Kidney (tissue), 14 donors: ENCODE results near the gene LASP1. TPM values are rescaled to one million over a fixed set of nuclear protein-coding genes. Genes with fewer than 3 reads are reported as not detected.
"Not testable (repeated sequence)": the region's sequence is repeated elsewhere in the genome, so short reads cannot be mapped to it uniquely, and the experiment has no call there.

Experiments used
- DNase-seq, 5 donors: peaks; one replicate each; pipeline ENCODE4 v3.0.0-alpha.2; 2013 to 2020
- FAIRE-seq: peaks from 2 replicates; lab custom pipeline; 2012; peaks lifted over from hg19 to GRCh38; lab: Jason Lieb, UNC
- H3K27ac ChIP-seq, 2 donors: one replicate each; pipeline ENCODE4 v1.7.0; 2013; ENCODE audit warnings: low read depth in 2 of 2, low read length in 2 of 2, inconsistent platforms in 1 of 2
- H3K27me3 ChIP-seq: one replicate; pipeline ENCODE4 v1.7.1; 2013; ENCODE audit warnings: low read length, inconsistent platforms; ENCODE audit not compliant: control insufficient read depth, insufficient read depth
- H3K36me3 ChIP-seq, 3 donors: one replicate each; pipeline versions ENCODE4 v1.7.0 to v1.7.1; 2013; ENCODE audit warnings: low read length in 3 of 3, control low read depth in 1 of 3, inconsistent platforms in 1 of 3; ENCODE audit not compliant: insufficient read depth in 3 of 3, control insufficient read depth in 2 of 3
- H3K4me1 ChIP-seq, 3 donors: one replicate each; pipeline versions ENCODE4 v1.7.0 to v1.7.1; 2013; ENCODE audit warnings: low read length in 3 of 3, inconsistent platforms in 1 of 3, low read depth in 1 of 3; ENCODE audit not compliant: control insufficient read depth in 2 of 3, insufficient read depth in 2 of 3
- H3K4me3 ChIP-seq, 3 donors: one replicate each; pipeline versions ENCODE4 v1.7.0 to v1.8.1; 2013; ENCODE audit warnings: low read length in 3 of 3, control low read depth in 1 of 3, inconsistent platforms in 1 of 3
- H3K9ac ChIP-seq, 3 donors: one replicate each; pipeline versions ENCODE4 v1.7.0 to v1.7.1; 2013; ENCODE audit warnings: low read length in 3 of 3, control low read depth in 1 of 3, inconsistent platforms in 1 of 3
- H3K9me3 ChIP-seq, 3 donors: one replicate each; pipeline versions ENCODE4 v1.7.0 to v1.7.1; 2013; ENCODE audit warnings: low read length in 3 of 3, control low read depth in 1 of 3, inconsistent platforms in 1 of 3; ENCODE audit not compliant: control insufficient read depth in 2 of 3, insufficient read depth in 1 of 3
- intact Hi-C: fragments of 100-400 bp; cut with DNase I; formaldehyde crosslinking; loops from one replicate; pipeline ENCODE4 v1.11.1; 2022
- polyA plus RNA-seq: library from polyadenylated mRNA; stranded (reverse); fragments of 350-450 nt; fragmentation: Illumina TruSeq; extraction: RNeasy Lipid Tissue Mini Kit (QIAGEN cat#74804); gene quantifications from one replicate; pipeline ENCODE4 v1.2.3, GENCODE V29; 2014; ENCODE audit warnings: low read depth, low replicate concordance; ENCODE audit not compliant: insufficient read depth
- total RNA-seq: library from RNA; stranded (reverse); fragmentation: NEBNext Ultra II Directional; extraction: Animal tissue kit (Norgen Biotek cat#: 25700); gene quantifications from one replicate; pipeline ENCODE4 v1.2.1, GENCODE V29; 2021
- TF ChIP-seq, protein P1 (sequence below): IDR thresholded peaks from 3 replicates; pipeline ENCODE4 v1.5.1; 2012; ENCODE audit warnings: mild to moderate bottlenecking, moderate library complexity, borderline replicate concordance; ENCODE audit not compliant: insufficient read depth; ENCODE audit errors: extremely low read depth
- donor health status: control.
- donor health status: control.
- donor health status: control.
- donor health status: control.
- donor health status: control.
- donor health status: DM: yes; HTN: yes; CAD: no.
- donor health status: Normal renal cell carcinoma (clear cell type).

LASP1 gene
- total and polyA plus RNA-seq, 2 donors from 2014 or later: 62.5 to 138 TPM

DNA sequence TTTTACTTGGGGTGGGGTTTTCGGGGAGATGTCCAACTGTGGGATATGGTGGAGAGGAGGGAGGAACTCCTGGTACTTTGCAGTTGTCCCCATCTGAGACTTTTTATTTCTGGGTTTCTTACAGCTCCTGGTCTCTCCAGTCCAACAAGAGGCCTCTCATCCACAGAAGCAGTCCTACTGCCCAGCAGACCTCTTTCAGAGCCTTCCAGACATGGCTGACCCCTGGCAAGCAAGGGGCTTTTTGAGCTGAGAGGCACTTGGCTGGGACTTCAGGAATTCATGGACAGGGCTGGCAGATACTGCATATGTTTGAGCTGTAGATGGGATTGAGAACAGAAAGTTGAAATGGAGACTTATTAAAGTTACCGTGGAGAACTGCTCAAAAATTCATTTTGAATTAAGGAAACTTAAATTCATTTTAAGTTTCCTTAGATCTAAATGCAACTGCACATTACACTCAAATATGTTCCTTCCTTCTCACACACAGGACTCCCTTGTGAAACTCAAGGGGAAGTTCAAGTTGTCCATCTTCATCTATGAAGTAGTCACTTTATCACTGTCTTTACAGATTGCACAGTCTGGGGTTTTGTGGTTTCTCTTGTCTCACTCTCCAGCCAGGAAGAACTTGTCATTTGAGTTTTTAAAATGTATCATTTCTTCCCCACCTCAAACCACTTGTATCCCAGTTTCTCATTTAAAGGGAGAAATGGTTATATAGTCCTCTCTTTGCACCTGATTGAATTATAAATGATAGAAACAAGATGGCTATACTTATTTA lies 56.6 kb downstream of the LASP1 start:
- DNase-seq: no peak
- no peak for FAIRE-seq
- peaks cover 0 to 6% (median 3%) of the 10 kb centered on the region in 3 donors for H3K4me1 ChIP-seq
- no peak overlapping the region for H3K27ac ChIP-seq
- no peaks in the 10 kb centered on the region for H3K36me3 ChIP-seq
- no peak overlapping the region for H3K4me3 ChIP-seq
- TF ChIP-seq, protein P1, sequence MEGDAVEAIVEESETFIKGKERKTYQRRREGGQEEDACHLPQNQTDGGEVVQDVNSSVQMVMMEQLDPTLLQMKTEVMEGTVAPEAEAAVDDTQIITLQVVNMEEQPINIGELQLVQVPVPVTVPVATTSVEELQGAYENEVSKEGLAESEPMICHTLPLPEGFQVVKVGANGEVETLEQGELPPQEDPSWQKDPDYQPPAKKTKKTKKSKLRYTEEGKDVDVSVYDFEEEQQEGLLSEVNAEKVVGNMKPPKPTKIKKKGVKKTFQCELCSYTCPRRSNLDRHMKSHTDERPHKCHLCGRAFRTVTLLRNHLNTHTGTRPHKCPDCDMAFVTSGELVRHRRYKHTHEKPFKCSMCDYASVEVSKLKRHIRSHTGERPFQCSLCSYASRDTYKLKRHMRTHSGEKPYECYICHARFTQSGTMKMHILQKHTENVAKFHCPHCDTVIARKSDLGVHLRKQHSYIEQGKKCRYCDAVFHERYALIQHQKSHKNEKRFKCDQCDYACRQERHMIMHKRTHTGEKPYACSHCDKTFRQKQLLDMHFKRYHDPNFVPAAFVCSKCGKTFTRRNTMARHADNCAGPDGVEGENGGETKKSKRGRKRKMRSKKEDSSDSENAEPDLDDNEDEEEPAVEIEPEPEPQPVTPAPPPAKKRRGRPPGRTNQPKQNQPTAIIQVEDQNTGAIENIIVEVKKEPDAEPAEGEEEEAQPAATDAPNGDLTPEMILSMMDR: no peak
- H3K9ac ChIP-seq: no peak overlapping the region
- no peaks in the 10 kb centered on the region for H3K27me3 ChIP-seq
- intact Hi-C loops: no loop called here
- H3K9me3 ChIP-seq: no peaks in the 10 kb centered on the region

DNA sequence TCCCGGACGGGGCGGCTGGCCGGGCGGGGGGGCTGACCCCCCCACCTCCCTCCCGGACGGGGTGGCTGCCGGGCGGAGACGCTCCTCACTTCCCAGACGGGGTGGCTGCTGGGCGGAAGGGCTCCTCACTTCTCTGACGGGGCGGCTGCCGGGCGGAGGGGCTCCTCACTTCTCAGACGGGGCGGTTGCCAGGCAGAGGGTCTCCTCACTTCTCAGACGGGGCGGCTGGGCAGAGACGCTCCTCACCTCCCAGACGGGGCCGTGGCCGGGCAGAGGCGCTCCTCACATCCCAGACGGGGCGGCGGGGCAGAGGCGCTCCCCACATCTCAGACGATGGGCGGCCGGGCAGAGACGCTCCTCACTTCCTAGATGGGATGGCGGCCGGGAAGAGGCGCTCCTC lies 60.9 kb downstream of the LASP1 start:
- H3K27ac ChIP-seq, H3K4me3 ChIP-seq, H3K9me3 ChIP-seq, H3K4me1 ChIP-seq, H3K27me3 ChIP-seq, DNase-seq, H3K36me3 ChIP-seq, H3K9ac ChIP-seq, intact Hi-C loops, FAIRE-seq: not testable (repeated sequence)

GRCh38 chr17:38933962-38934361 lies 64.1 kb downstream of the LASP1 start:
- H3K27me3 ChIP-seq, H3K9ac ChIP-seq, DNase-seq, H3K4me3 ChIP-seq, H3K27ac ChIP-seq, H3K9me3 ChIP-seq, intact Hi-C loops, H3K4me1 ChIP-seq, FAIRE-seq, H3K36me3 ChIP-seq: not testable (repeated sequence)

- no peak overlapping the region for H3K9ac ChIP-seq
- H3K9me3 ChIP-seq: no peaks in the 10 kb centered on the region
- intact Hi-C loops: no loop called here
- no peak overlapping the region for H3K4me3 ChIP-seq
- TF ChIP-seq, protein P1: no peak
- H3K27me3 ChIP-seq: no peaks in the 10 kb centered on the region
- H3K36me3 ChIP-seq: no peaks in the 10 kb centered on the region
- H3K27ac ChIP-seq: no peak overlapping the region
- no peaks in the 10 kb centered on the region for H3K4me1 ChIP-seq
- FAIRE-seq (no peak), DNase-seq (no peak)
These were observed 70.1 kb downstream of the LASP1 start for GRCh38 chr17:38939987-38940386.
